Measurements from ENCODE around the gene CSNK1G1.

The CSNK1G1 gene

GRCh38 chr15:64127521-64128270, 228.3 kb downstream of the CSNK1G1 start:
- peaks cover 64% of the 10 kb centered on the region for H3K36me3 ChIP-seq (replicated peaks; ENCODE audit: low read depth, low read length)
- H3K4me2 ChIP-seq (ENCODE audit: low read length): no peak overlapping the region
- H2AFZ ChIP-seq (ENCODE audit: low read depth, low read length): no peak overlapping the region
- H3K4me1 ChIP-seq (ENCODE audit: low read length): no peaks in the 10 kb centered on the region
- no peak overlapping the region for H3K9ac ChIP-seq (ENCODE audit: low read length)
- no peaks in the 10 kb centered on the region for H3K27me3 ChIP-seq (ENCODE audit: low read depth, low read length)
- no peaks in the 10 kb centered on the region for H4K20me1 ChIP-seq (ENCODE audit: insufficient read depth, low read length)
- no peaks in the 10 kb centered on the region for H3K79me2 ChIP-seq (ENCODE audit: low read length)
- H3K4me3 ChIP-seq (ENCODE audit: low read length): no peak overlapping the region
- H3K27ac ChIP-seq (ENCODE audit: low read length): no peak overlapping the region
- H3K9me3 ChIP-seq (ENCODE audit: insufficient read depth, low read length): no peaks in the 10 kb centered on the region
- TF ChIP-seq EZH2phosphoT487 (IDR thresholded peaks at IDR 0.05; ENCODE audit: low read depth): no peak
- TF ChIP-seq CTCF (IDR thresholded peaks at IDR 0.05; ENCODE audit: low read depth, low read length): no peak

GRCh38 chr15:64125978-64126377, 230.0 kb downstream of the CSNK1G1 start:
- Histone ChIP-seq H2AFZ (ENCODE audit: low read depth, low read length) (no peak overlapping the region), H3K4me1 (ENCODE audit: low read length) (no peaks in the 10 kb centered on the region), H3K36me3 (replicated peaks; ENCODE audit: low read depth, low read length) (peaks cover 65% of the 10 kb centered on the region), H3K4me3 (ENCODE audit: low read length) (no peak overlapping the region), H4K20me1 (ENCODE audit: insufficient read depth, low read length) (no peaks in the 10 kb centered on the region), H3K9me3 (ENCODE audit: insufficient read depth, low read length) (no peaks in the 10 kb centered on the region), H3K27me3 (ENCODE audit: low read depth, low read length) (no peaks in the 10 kb centered on the region), H3K79me2 (ENCODE audit: low read length) (no peaks in the 10 kb centered on the region), H3K4me2 (ENCODE audit: low read length) (no peak overlapping the region), H3K27ac (ENCODE audit: low read length) (no peak overlapping the region), H3K9ac (ENCODE audit: low read length) (no peak overlapping the region)
- TF ChIP-seq CTCF (IDR thresholded peaks at IDR 0.05; ENCODE audit: low read depth, low read length) (no peak), EZH2phosphoT487 (IDR thresholded peaks at IDR 0.05; ENCODE audit: low read depth) (no peak)

- no peaks in the 10 kb centered on the region for H3K4me1 ChIP-seq (ENCODE audit: low read length)
- no peak overlapping the region for H3K4me3 ChIP-seq (ENCODE audit: low read length)
- H3K9ac ChIP-seq (ENCODE audit: low read length): no peak overlapping the region
- no peak overlapping the region for H3K4me2 ChIP-seq (ENCODE audit: low read length)
- H3K9me3 ChIP-seq (ENCODE audit: insufficient read depth, low read length): no peaks in the 10 kb centered on the region
- no peak overlapping the region for H3K27ac ChIP-seq (ENCODE audit: low read length)
- peaks cover 55% of the 10 kb centered on the region for H3K36me3 ChIP-seq (replicated peaks; ENCODE audit: low read depth, low read length)
- no peaks in the 10 kb centered on the region for H3K79me2 ChIP-seq (ENCODE audit: low read length)
- H4K20me1 ChIP-seq (ENCODE audit: insufficient read depth, low read length): no peaks in the 10 kb centered on the region
- TF ChIP-seq CTCF (IDR thresholded peaks at IDR 0.05; ENCODE audit: low read depth, low read length): no peak
- no peak for TF ChIP-seq EZH2phosphoT487 (IDR thresholded peaks at IDR 0.05; ENCODE audit: low read depth)
- no peak overlapping the region for H2AFZ ChIP-seq (ENCODE audit: low read depth, low read length)
- H3K27me3 ChIP-seq (ENCODE audit: low read depth, low read length): no peaks in the 10 kb centered on the region
Measured at GRCh38 chr15:64122936-64123351, 233.0 kb downstream of the CSNK1G1 start.

GRCh38 chr15:64122444-64122843, 233.5 kb downstream of the CSNK1G1 start:
- H3K4me3 ChIP-seq (ENCODE audit: low read length): no peak overlapping the region
- no peaks in the 10 kb centered on the region for H4K20me1 ChIP-seq (ENCODE audit: insufficient read depth, low read length)
- no peak overlapping the region for H3K27ac ChIP-seq (ENCODE audit: low read length)
- no peaks in the 10 kb centered on the region for H3K9me3 ChIP-seq (ENCODE audit: insufficient read depth, low read length)
- no peak overlapping the region for H3K4me2 ChIP-seq (ENCODE audit: low read length)
- H2AFZ ChIP-seq (ENCODE audit: low read depth, low read length): no peak overlapping the region
- no peaks in the 10 kb centered on the region for H3K79me2 ChIP-seq (ENCODE audit: low read length)
- H3K27me3 ChIP-seq (ENCODE audit: low read depth, low read length): no peaks in the 10 kb centered on the region
- peaks cover 50% of the 10 kb centered on the region for H3K36me3 ChIP-seq (replicated peaks; ENCODE audit: low read depth, low read length)
- H3K9ac ChIP-seq (ENCODE audit: low read length): no peak overlapping the region
- TF ChIP-seq EZH2phosphoT487 (IDR thresholded peaks at IDR 0.05; ENCODE audit: low read depth) (no peak), CTCF (IDR thresholded peaks at IDR 0.05; ENCODE audit: low read depth, low read length) (no peak)
- no peaks in the 10 kb centered on the region for H3K4me1 ChIP-seq (ENCODE audit: low read length)

Measured in OCI-LY3 (cell line).